Activated CD8-positive, alpha-beta T cell treated with anti-CD3 and anti-CD28 coated beads for 36 hours (primary cell): Measurements from ENCODE around the gene RAB22A. TPM values are rescaled to one million over a fixed set of nuclear protein-coding genes. Genes with fewer than 3 reads are reported as not detected.
A peak's percentile ranks its signal among the peaks of the same experiment; 100 is the strongest.

Source experiments
- ATAC-seq: fragments of 200-7000 bp; cut with Tn5 transposase; one replicate; pipeline ENCODE4 v1.10.0; 2021; ENCODE audit warnings: mild to moderate bottlenecking, moderate library complexity
- CTCF ChIA-PET: fragments of 350-600 bp; sonication (Branson Sonifier 250); formaldehyde crosslinking; loops from one replicate; lab custom pipeline; 2021; ENCODE audit warnings: antibody characterized with exemption; lab: Charles Lee
- POLR2A ChIA-PET: fragments of 350-600 bp; sonication (Branson Sonifier 250); formaldehyde crosslinking; loops from one replicate; lab custom pipeline; 2021; ENCODE audit warnings: antibody characterized with exemption; lab: Charles Lee
- DNase-seq: peaks from one replicate; pipeline ENCODE4 v3.0.0-alpha.2; 2020
- H3K27ac Mint-ChIP-seq: one replicate; pipeline ENCODE4 v1.8.0; 2021; ENCODE audit warnings: mild to moderate bottlenecking, mixed read lengths
- H3K27me3 Mint-ChIP-seq: one replicate; pipeline ENCODE4 v1.8.0; 2021; ENCODE audit warnings: mixed read lengths
- H3K36me3 Mint-ChIP-seq: one replicate; pipeline ENCODE4 v1.8.0; 2021; ENCODE audit warnings: low read depth, mixed read lengths
- H3K4me1 Mint-ChIP-seq: one replicate; pipeline ENCODE4 v1.8.0; 2021; ENCODE audit warnings: low read depth, mixed read lengths
- H3K4me3 Mint-ChIP-seq: one replicate; pipeline ENCODE4 v1.8.0; 2021; ENCODE audit warnings: mild to moderate bottlenecking, moderate library complexity, mixed read lengths
- H3K9me3 Mint-ChIP-seq: one replicate; pipeline ENCODE4 v1.8.0; 2021; ENCODE audit warnings: mixed read lengths
- intact Hi-C: fragments of 100-400 bp; cut with micrococcal nuclease; formaldehyde crosslinking; loops from one replicate; pipeline ENCODE4 v1.10.0; 2022
- total RNA-seq, 2 experiments: library from RNA; stranded (reverse); gene quantifications; one replicate each; pipeline ENCODE4 v1.2.3, GENCODE V29; 2021
- TF ChIP-seq, protein P1 (sequence below): fragments of 200-600 bp; IDR thresholded peaks from one replicate; pipeline ENCODE4 v1.8.0; 2022; ENCODE audit warnings: antibody characterized with exemption, mild to moderate bottlenecking

RAB22A gene
- total RNA-seq, 2 experiments from 2014 or later = 8.3 to 9.0 TPM

DNA sequence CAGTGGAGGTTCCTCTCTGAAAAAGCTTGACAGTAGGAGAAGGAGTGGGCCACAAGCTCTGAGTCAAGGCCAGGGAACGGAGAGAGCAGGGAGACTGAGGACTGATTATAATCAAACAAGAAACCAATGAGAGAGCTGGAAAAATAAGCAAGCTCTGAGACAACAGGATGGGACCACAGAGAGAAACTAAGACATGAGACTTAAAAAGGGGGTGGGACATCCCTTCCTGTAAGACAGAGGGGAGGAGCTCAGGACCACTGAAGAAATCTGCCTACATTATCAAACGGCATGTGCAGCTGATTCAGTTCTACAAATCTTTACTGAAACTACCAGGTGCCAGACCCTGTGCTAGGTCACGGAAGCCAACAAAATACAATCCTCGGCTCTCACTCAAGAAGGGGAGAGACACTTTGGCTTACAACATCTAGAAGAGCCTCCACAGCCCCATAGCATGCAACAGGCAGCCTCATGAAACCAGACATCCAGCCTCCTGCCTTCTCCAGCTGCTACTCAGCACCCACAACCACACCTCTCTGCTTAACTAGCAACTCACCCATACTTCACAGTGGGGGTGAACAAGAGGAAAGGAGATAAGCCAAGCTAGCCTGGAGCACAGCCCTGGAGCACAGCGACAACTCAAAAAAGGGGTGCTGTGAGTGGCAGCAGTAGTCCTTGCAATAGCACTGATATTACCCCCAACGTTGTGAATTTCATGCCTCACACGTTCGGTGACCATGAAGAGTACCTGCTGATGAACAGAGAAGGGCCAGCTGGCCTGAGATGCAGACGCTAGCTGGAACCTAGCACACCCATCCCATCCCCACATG lies 41.9 kb upstream of the RAB22A start:
- POLR2A ChIA-PET = interaction anchor here (0.6 to 1.5 kb wide), 4 partner anchors 19 to 512 kb away, joined by 3 to 4 read pairs (median 3); partner anchors contain the start of gene VAPB
- H3K36me3 Mint-ChIP-seq = peaks cover 30% of the 10 kb centered on the region
- H3K27ac Mint-ChIP-seq = peak overlapping the region; percentile 57
- intact Hi-C loops = no loop called here
- TF ChIP-seq, protein P1, sequence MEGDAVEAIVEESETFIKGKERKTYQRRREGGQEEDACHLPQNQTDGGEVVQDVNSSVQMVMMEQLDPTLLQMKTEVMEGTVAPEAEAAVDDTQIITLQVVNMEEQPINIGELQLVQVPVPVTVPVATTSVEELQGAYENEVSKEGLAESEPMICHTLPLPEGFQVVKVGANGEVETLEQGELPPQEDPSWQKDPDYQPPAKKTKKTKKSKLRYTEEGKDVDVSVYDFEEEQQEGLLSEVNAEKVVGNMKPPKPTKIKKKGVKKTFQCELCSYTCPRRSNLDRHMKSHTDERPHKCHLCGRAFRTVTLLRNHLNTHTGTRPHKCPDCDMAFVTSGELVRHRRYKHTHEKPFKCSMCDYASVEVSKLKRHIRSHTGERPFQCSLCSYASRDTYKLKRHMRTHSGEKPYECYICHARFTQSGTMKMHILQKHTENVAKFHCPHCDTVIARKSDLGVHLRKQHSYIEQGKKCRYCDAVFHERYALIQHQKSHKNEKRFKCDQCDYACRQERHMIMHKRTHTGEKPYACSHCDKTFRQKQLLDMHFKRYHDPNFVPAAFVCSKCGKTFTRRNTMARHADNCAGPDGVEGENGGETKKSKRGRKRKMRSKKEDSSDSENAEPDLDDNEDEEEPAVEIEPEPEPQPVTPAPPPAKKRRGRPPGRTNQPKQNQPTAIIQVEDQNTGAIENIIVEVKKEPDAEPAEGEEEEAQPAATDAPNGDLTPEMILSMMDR = no peak
- H3K4me1 Mint-ChIP-seq = peaks cover 37% of the 10 kb centered on the region
- H3K4me3 Mint-ChIP-seq = no peak overlapping the region
- CTCF ChIA-PET = interaction anchor here (0.7 to 1.3 kb wide), 6 partner anchors 12 to 153 kb away, joined by 3 to 5 read pairs (median 3); no protein-coding TSS in a partner anchor
- no peaks in the 10 kb centered on the region for H3K27me3 Mint-ChIP-seq
- ATAC-seq (peak; percentile 52), DNase-seq (no peak)
- H3K9me3 Mint-ChIP-seq = no peaks in the 10 kb centered on the region

DNA sequence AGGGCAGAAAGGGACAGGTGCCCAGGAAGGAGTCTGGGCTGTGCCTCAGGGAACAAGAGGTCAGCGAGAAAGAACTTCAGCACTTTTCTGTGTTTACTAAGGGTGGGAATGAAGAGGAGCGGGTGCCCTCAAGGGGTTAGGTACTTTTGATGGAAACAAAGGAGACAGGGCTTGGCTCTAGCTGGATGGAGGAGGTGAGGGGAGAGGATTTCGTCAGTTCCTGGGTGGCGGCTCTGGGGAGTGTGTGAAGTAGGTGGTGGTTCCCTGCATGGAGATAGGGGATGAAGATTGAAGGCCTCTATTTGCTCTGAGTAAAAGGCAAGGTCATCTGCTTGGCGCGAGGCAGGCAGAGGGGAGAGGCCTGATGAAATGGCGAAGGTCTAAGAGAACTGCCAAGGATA lies 41.1 kb upstream of the RAB22A start:
- TF ChIP-seq, protein P1 = no peak
- H3K4me1 Mint-ChIP-seq = peaks cover 37% of the 10 kb centered on the region
- ChIA-PET CTCF (interaction anchor here (1.3 kb wide), 1 partner anchor 20 kb away, joined by 4 read pairs; no protein-coding TSS in a partner anchor), POLR2A (no interaction called here)
- no peaks in the 10 kb centered on the region for H3K27me3 Mint-ChIP-seq
- intact Hi-C loops = no loop called here
- H3K4me3 Mint-ChIP-seq = no peak overlapping the region
- DNase-seq (no peak), ATAC-seq (no peak)
- H3K36me3 Mint-ChIP-seq = peaks cover 24% of the 10 kb centered on the region
- peak overlapping the region; percentile 19 for H3K27ac Mint-ChIP-seq
- no peaks in the 10 kb centered on the region for H3K9me3 Mint-ChIP-seq

DNA sequence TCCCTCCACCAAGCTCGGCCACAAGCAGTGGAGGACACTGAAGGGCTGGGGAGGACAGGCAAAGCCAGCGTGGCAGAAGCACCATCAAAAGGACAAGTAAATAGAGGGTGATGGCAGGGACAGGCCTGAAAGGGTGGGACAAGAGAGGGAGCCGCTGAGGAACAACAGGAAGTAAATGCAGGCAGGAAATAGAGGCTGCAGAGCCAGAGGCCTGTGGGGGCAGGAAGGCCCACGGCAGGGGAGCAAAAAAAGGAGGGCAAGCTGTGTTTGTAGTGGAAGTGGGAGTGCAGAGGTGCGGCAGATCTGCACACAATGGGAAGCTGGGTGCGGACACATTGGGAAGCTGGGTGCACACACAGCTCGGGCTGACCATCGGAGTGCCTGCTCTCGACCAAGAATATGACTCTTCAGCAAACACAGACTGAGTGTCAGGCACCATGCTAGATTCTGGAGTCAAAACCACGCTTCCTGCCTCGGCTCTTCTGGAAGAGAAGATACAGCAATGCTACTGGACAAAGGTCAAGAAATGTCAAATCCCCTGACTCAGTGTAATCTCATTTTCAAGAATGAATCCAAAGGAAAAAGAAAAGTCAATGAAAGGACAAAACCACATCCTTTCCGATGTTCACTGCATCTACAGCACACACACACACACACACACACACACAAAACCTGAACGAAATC lies 40.4 kb upstream of the RAB22A start:
- H3K9me3 Mint-ChIP-seq = no peaks in the 10 kb centered on the region
- no peaks in the 10 kb centered on the region for H3K27me3 Mint-ChIP-seq
- peaks cover 26% of the 10 kb centered on the region for H3K36me3 Mint-ChIP-seq
- peak overlapping the region; percentile 56 for H3K27ac Mint-ChIP-seq
- intact Hi-C loops = no loop called here
- ATAC-seq (peak; percentile 59), DNase-seq (peak; percentile 49)
- H3K4me3 Mint-ChIP-seq = no peak overlapping the region
- H3K4me1 Mint-ChIP-seq = peaks cover 37% of the 10 kb centered on the region
- CTCF ChIA-PET = no interaction called here
- POLR2A ChIA-PET = no interaction called here
- TF ChIP-seq, protein P1 = no peak

DNA sequence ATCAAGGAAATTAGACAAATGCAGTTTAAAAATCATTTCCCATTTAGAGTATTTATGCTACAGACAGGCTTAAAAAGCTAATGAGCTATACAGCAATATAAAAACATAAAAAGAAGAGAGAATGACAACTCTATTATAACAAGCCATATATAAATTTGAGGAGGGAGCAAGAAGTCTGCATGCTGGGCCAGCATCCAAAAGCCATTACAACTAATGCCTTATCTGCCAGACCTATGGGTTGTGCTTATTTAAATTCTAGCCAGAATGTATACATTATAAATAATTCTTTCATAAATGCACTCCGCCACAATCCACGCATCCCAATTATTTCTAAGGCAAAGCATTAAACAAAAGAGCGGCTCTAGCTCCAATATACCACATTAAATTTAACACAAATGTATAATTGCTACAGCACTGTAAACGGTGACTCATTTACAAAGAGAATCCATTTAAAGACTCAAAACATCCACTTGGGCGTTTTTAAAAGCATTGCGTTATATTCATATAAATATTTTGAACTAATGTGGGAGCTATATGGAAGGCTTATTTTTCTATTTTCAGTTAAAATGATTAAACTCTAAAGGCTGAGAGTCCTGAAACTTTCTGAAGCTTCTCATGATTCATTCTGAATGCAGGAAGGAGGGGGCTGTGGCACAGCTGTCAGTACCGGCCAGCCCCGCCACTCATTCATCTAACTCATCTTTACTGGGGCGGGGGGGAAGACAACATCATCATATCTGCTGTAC lies 37.7 kb upstream of the RAB22A start:
- Mint-ChIP-seq H3K4me3 (no peak overlapping the region), H3K27ac (peak overlapping the region; percentile 21), H3K27me3 (no peaks in the 10 kb centered on the region), H3K36me3 (peaks cover 24% of the 10 kb centered on the region), H3K9me3 (peaks cover 3% of the 10 kb centered on the region), H3K4me1 (peaks cover 38% of the 10 kb centered on the region)
- TF ChIP-seq, protein P1 = no peak
- ChIA-PET POLR2A (interaction anchor here (2.3 kb wide), 1 partner anchor 35 kb away, joined by 6 read pairs; no protein-coding TSS in a partner anchor), CTCF (interaction anchor here (1.1 to 2.3 kb wide), 4 partner anchors 37 to 379 kb away, joined by 3 to 11 read pairs (median 4); partner anchors contain the start of gene STX16)
- intact Hi-C loops = no loop called here
- peak; percentile 81 for DNase-seq
- peak; percentile 81 for ATAC-seq
